Lung (tissue), 12 donors: ENCODE measurements around the gene PYGM. TPM values are rescaled to one million over a fixed set of nuclear protein-coding genes. Genes with fewer than 3 reads are reported as not detected.

Experiments
- ATAC-seq: fragments of 200-7000 bp; cut with Tn5 transposase; one replicate; pipeline ENCODE4 v1.9.1; 2020; ENCODE audit warnings: moderate number of reproducible peaks; ENCODE audit not compliant: insufficient read depth, low FRiP score
- DNase-seq, 3 donors: peaks; one replicate each; pipeline ENCODE4 v3.0.0-alpha.2; 2013 to 2017
- H3K27ac ChIP-seq, 2 donors: one replicate each; pipeline ENCODE4 v1.5.1; 2013; ENCODE audit warnings: mild to moderate bottlenecking in 2 of 2, moderate library complexity in 2 of 2, control low read depth in 1 of 2, inconsistent platforms in 1 of 2, low read depth in 1 of 2, low read length in 1 of 2
- H3K27me3 ChIP-seq, 3 donors: one replicate each; pipeline ENCODE4 v1.5.1; 2013; ENCODE audit warnings: low read length in 2 of 3; ENCODE audit not compliant: control insufficient read depth in 3 of 3, insufficient read depth in 3 of 3
- H3K36me3 ChIP-seq, 4 donors: one replicate each; pipeline ENCODE4 v1.5.1; 2013; ENCODE audit warnings: low read length in 4 of 4, mild to moderate bottlenecking in 1 of 4, moderate library complexity in 1 of 4; ENCODE audit not compliant: control insufficient read depth in 4 of 4, insufficient read depth in 4 of 4
- H3K4me1 ChIP-seq, 5 donors: one replicate each; pipeline ENCODE4 v1.5.1; 2013; ENCODE audit warnings: low read length in 5 of 5, mild to moderate bottlenecking in 2 of 5, moderate library complexity in 1 of 5; ENCODE audit not compliant: control insufficient read depth in 5 of 5, insufficient read depth in 5 of 5
- H3K4me3 ChIP-seq: one replicate; pipeline ENCODE4 v1.5.1; 2013; ENCODE audit warnings: mild to moderate bottlenecking, control low read depth, moderate library complexity
- H3K9ac ChIP-seq, 2 donors: one replicate each; pipeline ENCODE4 v1.5.1; 2013; ENCODE audit warnings: low read length in 2 of 2, control low read depth in 1 of 2; ENCODE audit not compliant: insufficient read depth in 1 of 2
- H3K9me3 ChIP-seq, 4 donors: one replicate each; pipeline ENCODE4 v1.5.1; 2013; ENCODE audit warnings: low read length in 3 of 4, mild to moderate bottlenecking in 1 of 4, moderate library complexity in 1 of 4; ENCODE audit not compliant: control insufficient read depth in 4 of 4, insufficient read depth in 3 of 4
- CTCF ChIP-seq: IDR thresholded peaks from 2 replicates; pipeline ENCODE4 v1.5.1; 2012; ENCODE audit warnings: mild to moderate bottlenecking; ENCODE audit errors: control extremely low read depth, extremely low read depth
- WGBS, 2 donors: extraction: QIAGEN DNeasy Blood & Tissue Kit; methylation state at CpG; one replicate each; pipeline ENCODE4 v1.1.7; 2013; 5-methylcytosine and 5-hydroxymethylcytosine counted together
- polyA plus RNA-seq, 2 donors: library from polyadenylated mRNA; stranded (reverse); fragments of 200-250 nt; gene quantifications; one replicate each; pipeline ENCODE4 v1.2.1, GENCODE V29; 2013
- total RNA-seq, 2 donors: library from RNA; depleted of rRNA in 1 of 2; stranded (reverse); fragments of >200 nt in 1 of 2; gene quantifications; one replicate each; pipeline ENCODE4 v1.2.1, GENCODE V29; 2014 to 2021
- donor health status: control.
- donor health status: control.
- donor health status: Bipolar disorder and iron deficiency.
- donor health status: healthy.
- donor health status: DM: yes; HTN: yes; CAD: no.

Gene PYGM
- total and polyA plus RNA-seq, 4 donors: 1.2 to 3.8 (median 2.5) TPM

GRCh38 chr11:64735725-64736259 is 24.0 kb downstream of the PYGM start:
- H3K4me1 ChIP-seq: no peaks in the 10 kb centered on the region
- H3K9me3 ChIP-seq: no peaks in the 10 kb centered on the region
- no peak for ATAC-seq
- no peak overlapping the region for H3K9ac ChIP-seq
- 90% methylated on average over 9 of the region's 9 CpGs for WGBS, 2 donors
- no peak for TF ChIP-seq CTCF
- H3K27ac ChIP-seq: no peak overlapping the region
- peaks cover 0 to 16% (median 0%) of the 10 kb centered on the region in 4 donors for H3K36me3 ChIP-seq
- peaks cover 0 to 15% (median 10%) of the 10 kb centered on the region in 3 donors for H3K27me3 ChIP-seq
- H3K4me3 ChIP-seq: no peak overlapping the region
- no peak for DNase-seq

GRCh38 chr11:64734811-64735724 is 24.7 kb downstream of the PYGM start:
- ATAC-seq (no peak), DNase-seq (no peak)
- H3K27ac ChIP-seq: no peak overlapping the region
- WGBS, 2 donors: 85 to 88% methylated on average over 23 of the region's 23 CpGs
- peaks cover 0 to 12% (median 5%) of the 10 kb centered on the region in 3 donors for H3K27me3 ChIP-seq
- no peak for TF ChIP-seq CTCF
- no peaks in the 10 kb centered on the region for H3K4me1 ChIP-seq
- no peaks in the 10 kb centered on the region for H3K9me3 ChIP-seq
- no peak overlapping the region for H3K4me3 ChIP-seq
- no peak overlapping the region for H3K9ac ChIP-seq
- peaks cover 0 to 16% (median 0%) of the 10 kb centered on the region in 4 donors for H3K36me3 ChIP-seq

- H3K4me3 ChIP-seq: no peak overlapping the region
- no peaks in the 10 kb centered on the region for H3K4me1 ChIP-seq
- no peak for TF ChIP-seq CTCF
- peaks cover 0 to 5% (median 2%) of the 10 kb centered on the region in 3 donors for H3K27me3 ChIP-seq
- no peak overlapping the region for H3K9ac ChIP-seq
- WGBS, 2 donors: 79 to 88% methylated on average over 3 of the region's 3 CpGs
- peaks cover 0 to 11% (median 0%) of the 10 kb centered on the region in 4 donors for H3K36me3 ChIP-seq
- H3K27ac ChIP-seq: no peak overlapping the region
- no peak for ATAC-seq
- no peaks in the 10 kb centered on the region for H3K9me3 ChIP-seq
- no peak for DNase-seq
Observed at GRCh38 chr11:64731601-64732000, 28.2 kb downstream of the PYGM start.
